Osteoblast (primary cell): ENCODE data around the gene SKOR2. TPM values are rescaled to one million over a fixed set of nuclear protein-coding genes. Genes with fewer than 3 reads are reported as not detected.

Source experiments
- DNase-seq: peaks from one replicate; pipeline ENCODE4 v3.0.0; 2011; ENCODE audit warnings: low spot score, mixed read lengths; ENCODE audit not compliant: insufficient read length; ENCODE audit errors: missing footprints
- H2AFZ ChIP-seq: 2 replicates; pipeline ENCODE4 v1.6.0; 2011; ENCODE audit warnings: mild to moderate bottlenecking, low read length
- H3K27ac ChIP-seq: 2 replicates; pipeline ENCODE4 v1.5.1; 2011; ENCODE audit warnings: mild to moderate bottlenecking, low read depth, low read length, moderate library complexity
- H3K27me3 ChIP-seq: 2 replicates; pipeline ENCODE4 v1.6.0; 2012; ENCODE audit warnings: mild to moderate bottlenecking, control low read depth, inconsistent platforms, low read length, moderate library complexity; ENCODE audit not compliant: insufficient read depth
- H3K36me3 ChIP-seq: 2 replicates; pipeline ENCODE4 v1.5.1; 2011; ENCODE audit warnings: mild to moderate bottlenecking, low read length, control low read depth, moderate library complexity; ENCODE audit not compliant: insufficient read depth
- H3K4me1 ChIP-seq: 2 replicates; pipeline ENCODE4 v1.5.1; 2011; ENCODE audit warnings: mild to moderate bottlenecking, low read length, control low read depth, moderate library complexity; ENCODE audit not compliant: insufficient read depth
- H3K4me2 ChIP-seq: 2 replicates; pipeline ENCODE4 v1.6.0; 2011; ENCODE audit warnings: mild to moderate bottlenecking, low read length; ENCODE audit not compliant: insufficient read depth
- H3K4me3 ChIP-seq: fragments of 200-600 bp; sonication (generic); 3 replicates; pipeline ENCODE4 v1.5.1; 2012; ENCODE audit warnings: mild to moderate bottlenecking, low read length, inconsistent platforms; ENCODE audit not compliant: insufficient read depth
- H3K79me2 ChIP-seq: 2 replicates; pipeline ENCODE4 v1.6.0; 2012; ENCODE audit warnings: mild to moderate bottlenecking, low read length, control low read depth, inconsistent platforms; ENCODE audit not compliant: insufficient read depth
- H3K9me3 ChIP-seq: 2 replicates; pipeline ENCODE4 v1.5.1; 2011; ENCODE audit warnings: low read depth, low read length, control low read depth
- H4K20me1 ChIP-seq: 2 replicates; pipeline ENCODE4 v1.6.0; 2012; ENCODE audit warnings: mild to moderate bottlenecking, low read length, control low read depth; ENCODE audit not compliant: insufficient read depth
- total RNA-seq: library from RNA; depleted of rRNA; stranded (reverse); fragments of >200 nt; gene quantifications from 2 replicates; pipeline ENCODE4 v1.2.3, GENCODE V29; 2012
- TF ChIP-seq, protein P1 (sequence below): IDR thresholded peaks from 2 replicates; pipeline ENCODE4 v1.5.1; 2011; ENCODE audit warnings: mild to moderate bottlenecking, low read depth, low read length, moderate library complexity; ENCODE audit errors: extremely low read depth

SKOR2 gene
- total RNA-seq, 1 donor: not detected

DNA sequence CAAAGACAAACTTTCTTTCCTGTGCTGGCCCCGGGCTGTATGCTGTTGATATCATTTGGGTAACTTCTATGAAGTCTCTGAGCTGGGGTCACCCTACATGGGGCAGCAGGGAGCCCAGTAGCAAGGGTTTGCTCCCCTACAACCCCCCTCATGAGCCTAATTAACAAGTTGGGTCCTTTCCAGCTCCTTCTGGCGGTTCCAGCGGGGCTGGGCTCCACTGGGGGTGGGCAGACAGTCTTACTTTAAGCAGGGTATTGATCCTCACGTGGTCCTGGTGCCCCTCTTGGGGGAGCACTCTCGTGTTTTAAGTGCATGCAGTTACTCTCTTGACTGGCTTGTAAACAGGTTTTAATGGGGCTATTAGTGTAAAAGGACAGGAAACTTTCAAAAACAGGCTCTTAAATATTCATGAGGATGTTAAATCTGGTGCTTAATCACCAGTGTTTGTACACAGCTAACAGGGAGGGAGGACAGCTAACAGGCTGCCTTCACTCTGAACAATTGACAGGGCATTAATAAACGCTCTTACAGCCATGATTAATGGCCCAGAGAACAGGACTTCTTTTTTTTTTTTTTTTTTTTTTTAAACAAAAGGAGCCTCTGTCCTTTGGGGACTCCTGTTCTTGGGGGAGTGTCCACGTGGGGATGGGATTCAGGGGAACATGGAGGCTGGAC lies 36.6 kb upstream of the SKOR2 start:
- TF ChIP-seq, protein P1, sequence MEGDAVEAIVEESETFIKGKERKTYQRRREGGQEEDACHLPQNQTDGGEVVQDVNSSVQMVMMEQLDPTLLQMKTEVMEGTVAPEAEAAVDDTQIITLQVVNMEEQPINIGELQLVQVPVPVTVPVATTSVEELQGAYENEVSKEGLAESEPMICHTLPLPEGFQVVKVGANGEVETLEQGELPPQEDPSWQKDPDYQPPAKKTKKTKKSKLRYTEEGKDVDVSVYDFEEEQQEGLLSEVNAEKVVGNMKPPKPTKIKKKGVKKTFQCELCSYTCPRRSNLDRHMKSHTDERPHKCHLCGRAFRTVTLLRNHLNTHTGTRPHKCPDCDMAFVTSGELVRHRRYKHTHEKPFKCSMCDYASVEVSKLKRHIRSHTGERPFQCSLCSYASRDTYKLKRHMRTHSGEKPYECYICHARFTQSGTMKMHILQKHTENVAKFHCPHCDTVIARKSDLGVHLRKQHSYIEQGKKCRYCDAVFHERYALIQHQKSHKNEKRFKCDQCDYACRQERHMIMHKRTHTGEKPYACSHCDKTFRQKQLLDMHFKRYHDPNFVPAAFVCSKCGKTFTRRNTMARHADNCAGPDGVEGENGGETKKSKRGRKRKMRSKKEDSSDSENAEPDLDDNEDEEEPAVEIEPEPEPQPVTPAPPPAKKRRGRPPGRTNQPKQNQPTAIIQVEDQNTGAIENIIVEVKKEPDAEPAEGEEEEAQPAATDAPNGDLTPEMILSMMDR: no peak
- no peak overlapping the region for H3K4me2 ChIP-seq
- no peak for DNase-seq

DNA sequence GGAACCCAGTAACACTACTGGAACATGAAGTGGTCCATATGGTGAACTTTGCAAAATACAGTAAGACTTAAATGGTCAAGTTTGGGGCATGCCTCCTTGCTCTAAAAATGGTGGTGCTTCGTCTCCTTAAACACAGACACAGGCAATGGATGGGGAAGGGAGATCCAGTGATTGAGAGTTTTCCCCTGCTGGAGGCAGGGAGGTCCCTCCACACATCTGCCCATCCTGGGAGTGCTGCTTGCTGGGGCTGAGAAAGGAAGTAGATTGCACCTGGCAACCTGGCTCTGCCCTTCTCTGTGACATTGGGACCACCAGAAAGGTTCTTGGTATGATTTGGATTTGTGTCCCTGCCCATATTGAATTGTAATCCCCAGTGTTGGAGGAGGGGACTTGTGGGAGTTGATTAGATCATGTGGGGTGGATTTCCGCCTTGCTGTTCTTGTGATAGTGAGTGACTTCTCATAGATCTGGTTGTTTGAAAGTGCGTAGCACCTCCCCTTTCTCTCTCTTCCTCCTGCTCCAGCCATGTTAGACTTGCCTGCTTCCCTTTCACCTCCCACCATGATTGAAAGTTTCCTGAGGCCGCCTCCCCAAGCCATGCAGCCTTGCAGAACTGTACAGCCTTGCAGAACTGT lies 35.4 kb upstream of the SKOR2 start:
- Histone ChIP-seq H3K27ac (no peak overlapping the region), H3K4me2 (no peak overlapping the region), H3K79me2 (no peaks in the 10 kb centered on the region), H3K4me3 (no peak overlapping the region), H3K9me3 (no peaks in the 10 kb centered on the region), H2AFZ (no peak overlapping the region), H3K27me3 (no peaks in the 10 kb centered on the region), H3K4me1 (no peaks in the 10 kb centered on the region), H4K20me1 (no peaks in the 10 kb centered on the region), H3K36me3 (no peaks in the 10 kb centered on the region)
- no peak for DNase-seq
- TF ChIP-seq, protein P1: no peak

More for the DNA sequence above, 36.6 kb upstream of the SKOR2 start:
- Histone ChIP-seq H2AFZ (no peak overlapping the region), H3K27ac (no peak overlapping the region), H3K4me1 (no peaks in the 10 kb centered on the region), H3K9me3 (no peaks in the 10 kb centered on the region), H4K20me1 (no peaks in the 10 kb centered on the region), H3K4me3 (no peak overlapping the region), H3K27me3 (no peaks in the 10 kb centered on the region), H3K79me2 (no peaks in the 10 kb centered on the region), H3K36me3 (no peaks in the 10 kb centered on the region)

DNA sequence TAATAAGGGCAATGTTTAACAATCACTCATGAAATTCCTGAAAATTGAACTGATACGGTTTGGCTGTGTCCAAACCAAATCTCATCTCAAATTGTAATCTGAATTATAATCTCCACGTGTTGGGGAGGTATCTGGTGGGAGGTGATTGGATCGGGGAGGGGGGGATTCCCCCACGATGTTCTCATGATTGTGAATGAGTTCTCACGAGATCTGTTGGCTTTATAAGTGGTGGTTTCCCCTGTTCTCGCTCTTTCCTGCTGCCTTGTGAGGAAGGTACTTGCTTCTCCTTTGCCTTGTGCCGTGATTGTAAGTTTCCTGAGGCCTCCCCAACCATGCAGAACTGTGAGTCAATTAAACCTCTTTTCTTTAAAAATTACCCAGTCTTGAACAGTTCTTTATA lies 34.0 kb upstream of the SKOR2 start:
- TF ChIP-seq, protein P1: no peak

DNA sequence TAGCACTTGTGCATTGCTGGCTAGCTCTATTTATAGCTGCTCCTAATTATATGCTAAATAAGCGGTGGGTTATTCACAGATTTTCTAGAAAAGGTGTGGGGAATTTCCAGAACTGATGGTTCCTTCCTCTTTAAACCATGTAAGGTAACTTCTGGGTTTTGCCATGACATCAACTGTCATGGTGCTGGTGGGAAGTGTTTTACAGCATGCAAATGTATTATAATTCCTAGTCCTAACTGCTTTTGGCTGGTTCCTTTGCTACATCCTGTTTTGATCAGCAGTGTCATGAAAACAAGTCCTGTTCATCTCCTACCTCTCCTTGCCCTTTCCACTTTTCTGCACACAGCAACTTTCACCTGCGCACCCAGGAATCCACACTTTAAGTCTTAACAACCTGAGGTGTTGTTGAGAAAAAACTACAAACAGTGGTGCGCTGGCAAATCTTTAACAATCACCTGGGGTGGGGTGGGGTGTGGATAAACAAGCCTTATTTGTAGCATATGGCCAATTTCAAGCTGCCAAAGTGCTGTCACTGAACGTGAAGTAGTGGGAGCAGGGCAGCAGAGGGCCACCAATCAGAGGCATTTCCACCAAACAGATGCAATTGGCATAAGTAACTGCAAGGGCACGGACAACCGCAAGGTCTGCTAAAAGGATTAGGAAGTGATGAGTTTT lies 33.4 kb upstream of the SKOR2 start:
- TF ChIP-seq, protein P1: no peak
- H3K9me3 ChIP-seq: no peaks in the 10 kb centered on the region
- no peaks in the 10 kb centered on the region for H3K4me1 ChIP-seq
- no peak for DNase-seq
- H3K79me2 ChIP-seq: no peaks in the 10 kb centered on the region
- H3K36me3 ChIP-seq: no peaks in the 10 kb centered on the region
- no peak overlapping the region for H3K4me3 ChIP-seq
- no peaks in the 10 kb centered on the region for H4K20me1 ChIP-seq
- H2AFZ ChIP-seq: no peak overlapping the region
- no peaks in the 10 kb centered on the region for H3K27me3 ChIP-seq
- H3K27ac ChIP-seq: no peak overlapping the region
- H3K4me2 ChIP-seq: no peak overlapping the region

More for the DNA sequence above, 34.0 kb upstream of the SKOR2 start:
- Histone ChIP-seq H3K4me3 (no peak overlapping the region), H4K20me1 (no peaks in the 10 kb centered on the region), H3K4me2 (no peak overlapping the region), H3K9me3 (no peaks in the 10 kb centered on the region), H3K27me3 (no peaks in the 10 kb centered on the region), H3K4me1 (no peaks in the 10 kb centered on the region), H3K36me3 (no peaks in the 10 kb centered on the region), H3K27ac (no peak overlapping the region), H3K79me2 (no peaks in the 10 kb centered on the region), H2AFZ (no peak overlapping the region)
- DNase-seq: no peak
